Mesodermal cell (in vitro differentiated cells): ENCODE results near the gene RASGRF1.

ENCODE experiments used
- H3K27ac ChIP-seq: 2 replicates; pipeline ENCODE4 v1.7.0; 2013; ENCODE audit warnings: mild to moderate bottlenecking, low read depth, low read length, moderate library complexity; ENCODE audit not compliant: severe bottlenecking
- H3K36me3 ChIP-seq: 2 replicates; pipeline ENCODE4 v1.7.1; 2013; ENCODE audit warnings: mild to moderate bottlenecking, low read length, moderate library complexity; ENCODE audit not compliant: control insufficient read depth, insufficient read depth
- H3K4me1 ChIP-seq: one replicate; pipeline ENCODE4 v1.7.1; 2013; ENCODE audit warnings: mild to moderate bottlenecking, low read length; ENCODE audit not compliant: insufficient read depth, control insufficient read depth, poor library complexity, severe bottlenecking
- H3K4me3 ChIP-seq: 2 replicates; pipeline ENCODE4 v1.7.0; 2013; ENCODE audit warnings: low read length, control low read depth, mild to moderate bottlenecking; ENCODE audit not compliant: insufficient read depth, poor library complexity, severe bottlenecking; ENCODE audit errors: extremely low read depth
- H3K9me3 ChIP-seq: 2 replicates; pipeline ENCODE4 v1.7.1; 2013; ENCODE audit warnings: mild to moderate bottlenecking, low read length, moderate library complexity; ENCODE audit not compliant: control insufficient read depth
- WGBS, 2 experiments: methylation state at CpG; one replicate each; pipeline ENCODE4 v1.1.5; 2013; ENCODE audit warnings: missing lambda C conversion rate in 2 of 2; ENCODE audit not compliant: insufficient coverage in 2 of 2; 5-methylcytosine and 5-hydroxymethylcytosine counted together

RASGRF1 gene

DNA sequence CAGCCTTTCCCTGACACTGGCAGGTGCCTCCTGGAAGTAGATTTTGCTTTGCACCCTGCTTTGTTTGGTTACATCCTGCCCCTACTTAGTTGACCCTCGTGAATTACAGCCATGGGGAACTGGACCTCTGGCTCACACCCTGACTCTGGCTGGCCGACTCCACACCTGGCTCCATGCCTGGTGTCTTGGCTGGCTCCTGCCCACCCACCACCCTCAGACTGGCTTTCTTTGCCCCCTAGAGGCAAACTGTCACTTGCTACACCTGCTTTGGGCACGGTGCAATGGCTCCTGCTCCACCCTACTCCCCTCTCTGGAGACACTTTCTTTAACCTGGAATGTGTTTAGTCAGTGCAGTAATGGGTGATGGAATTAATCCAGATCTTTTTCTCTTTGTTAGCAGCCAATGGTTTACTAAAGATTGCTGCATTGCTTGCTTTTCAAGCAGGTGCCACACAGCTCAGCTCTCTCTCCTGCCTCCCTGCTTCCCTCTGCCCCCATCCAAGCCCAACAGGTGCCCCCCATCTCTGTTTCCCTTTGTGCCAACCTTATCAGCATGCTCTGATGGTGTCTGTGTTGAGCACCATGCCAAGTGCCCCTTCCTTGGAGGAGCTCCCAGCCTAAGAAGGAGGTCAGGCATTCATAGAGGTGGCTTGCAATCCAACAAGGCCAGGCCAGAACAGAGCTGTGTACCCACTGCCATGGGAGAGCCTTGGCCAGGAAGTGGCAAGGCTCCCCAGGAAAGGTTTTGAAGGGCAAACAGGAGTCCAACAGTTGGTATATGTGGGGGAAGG lies 38.4 kb downstream of the RASGRF1 start:
- Histone ChIP-seq H3K9me3 (no peaks in the 10 kb centered on the region), H3K4me3 (no peak overlapping the region), H3K4me1 (no peaks in the 10 kb centered on the region), H3K36me3 (no peaks in the 10 kb centered on the region), H3K27ac (no peak overlapping the region)
- 57 to 92% methylated on average over 2 to 3 of the region's 3 CpGs for WGBS, 2 experiments

DNA sequence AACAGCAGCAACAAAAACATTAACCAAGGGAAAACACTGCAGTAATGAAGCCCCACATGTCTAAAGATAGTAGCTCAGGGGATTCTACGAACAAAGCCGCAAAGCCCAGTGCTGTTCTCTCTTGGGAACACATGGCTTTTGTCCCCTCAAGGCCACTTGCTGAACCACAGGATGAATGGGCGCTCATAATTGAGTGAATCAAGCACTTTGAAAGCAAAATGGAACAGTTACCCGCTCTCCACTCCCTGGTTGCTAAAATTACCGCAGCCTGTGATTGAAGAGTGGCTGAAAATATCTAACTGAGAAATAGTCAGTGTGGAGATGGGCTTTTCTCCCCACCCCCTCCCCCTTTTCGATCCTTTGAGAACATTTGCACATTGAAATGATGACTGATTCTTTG lies 39.6 kb downstream of the RASGRF1 start:
- Histone ChIP-seq H3K9me3 (no peaks in the 10 kb centered on the region), H3K36me3 (no peaks in the 10 kb centered on the region), H3K4me1 (no peaks in the 10 kb centered on the region), H3K4me3 (no peak overlapping the region), H3K27ac (no peak overlapping the region)
- WGBS, 2 experiments: 90 to 98% methylated on average over 4 of the region's 6 CpGs

GRCh38 chr15:79050341-79050740 lies 40.2 kb downstream of the RASGRF1 start:
- no peak overlapping the region for H3K27ac ChIP-seq
- no peaks in the 10 kb centered on the region for H3K4me1 ChIP-seq

DNA sequence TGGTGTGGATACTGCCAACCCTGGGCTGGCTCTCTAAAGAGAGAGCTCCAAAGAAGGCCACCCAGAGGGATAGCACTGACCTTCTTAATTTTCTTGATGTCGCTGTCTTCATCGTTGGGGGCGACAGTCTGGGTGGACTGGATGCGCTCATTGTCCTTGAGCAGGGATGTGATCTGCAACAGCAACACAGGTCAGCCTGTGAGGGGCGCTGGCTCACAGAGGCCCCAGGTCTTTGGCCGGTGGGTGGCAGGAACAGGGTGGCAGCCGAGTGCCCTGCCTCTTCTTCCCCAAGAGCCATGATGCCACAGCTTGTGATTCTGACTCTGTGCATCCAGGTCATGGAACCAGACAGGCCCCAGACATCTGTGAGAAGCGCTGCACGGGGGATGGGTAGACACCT lies 41.2 kb downstream of the RASGRF1 start:
- WGBS, 2 experiments: 87 to 94% methylated on average over 9 of the region's 9 CpGs
- Histone ChIP-seq H3K4me3 (no peak overlapping the region), H3K36me3 (no peaks in the 10 kb centered on the region), H3K4me1 (no peaks in the 10 kb centered on the region), H3K9me3 (no peaks in the 10 kb centered on the region), H3K27ac (no peak overlapping the region)

More at GRCh38 chr15:79050341-79050740, 40.2 kb downstream of the RASGRF1 start:
- Histone ChIP-seq H3K4me3 (no peak overlapping the region), H3K36me3 (no peaks in the 10 kb centered on the region), H3K9me3 (no peaks in the 10 kb centered on the region)
- WGBS, 2 experiments: 89 to 92% methylated on average over 3 of the region's 3 CpGs

- Histone ChIP-seq H3K9me3 (peaks cover 2% of the 10 kb centered on the region), H3K27ac (no peak overlapping the region), H3K4me1 (no peaks in the 10 kb centered on the region), H3K36me3 (no peaks in the 10 kb centered on the region), H3K4me3 (no peak overlapping the region)
- WGBS, 2 experiments: 90 to 94% methylated on average over 6 to 7 of the region's 10 CpGs
These were observed 42.7 kb downstream of the RASGRF1 start for GRCh38 chr15:79047676-79048439.

- no peaks in the 10 kb centered on the region for H3K4me1 ChIP-seq
- H3K9me3 ChIP-seq: peaks cover 5% of the 10 kb centered on the region
- no peaks in the 10 kb centered on the region for H3K36me3 ChIP-seq
- no peak overlapping the region for H3K4me3 ChIP-seq
- no peak overlapping the region for H3K27ac ChIP-seq
- WGBS, 2 experiments: 91 to 94% methylated on average over 17 to 19 of the region's 19 CpGs
These were observed 43.7 kb downstream of the RASGRF1 start for GRCh38 chr15:79046691-79047404.

GRCh38 chr15:79045041-79045440 lies 45.5 kb downstream of the RASGRF1 start:
- H3K4me3 ChIP-seq: no peak overlapping the region
- no peaks in the 10 kb centered on the region for H3K36me3 ChIP-seq
- H3K4me1 ChIP-seq: no peaks in the 10 kb centered on the region
- H3K27ac ChIP-seq: no peak overlapping the region
- 100% methylated on average over 1 of the region's 1 CpG; no CpG with 5 or more reads in 1 of the 2 experiments for WGBS, 2 experiments
- H3K9me3 ChIP-seq: peaks cover 5% of the 10 kb centered on the region

DNA sequence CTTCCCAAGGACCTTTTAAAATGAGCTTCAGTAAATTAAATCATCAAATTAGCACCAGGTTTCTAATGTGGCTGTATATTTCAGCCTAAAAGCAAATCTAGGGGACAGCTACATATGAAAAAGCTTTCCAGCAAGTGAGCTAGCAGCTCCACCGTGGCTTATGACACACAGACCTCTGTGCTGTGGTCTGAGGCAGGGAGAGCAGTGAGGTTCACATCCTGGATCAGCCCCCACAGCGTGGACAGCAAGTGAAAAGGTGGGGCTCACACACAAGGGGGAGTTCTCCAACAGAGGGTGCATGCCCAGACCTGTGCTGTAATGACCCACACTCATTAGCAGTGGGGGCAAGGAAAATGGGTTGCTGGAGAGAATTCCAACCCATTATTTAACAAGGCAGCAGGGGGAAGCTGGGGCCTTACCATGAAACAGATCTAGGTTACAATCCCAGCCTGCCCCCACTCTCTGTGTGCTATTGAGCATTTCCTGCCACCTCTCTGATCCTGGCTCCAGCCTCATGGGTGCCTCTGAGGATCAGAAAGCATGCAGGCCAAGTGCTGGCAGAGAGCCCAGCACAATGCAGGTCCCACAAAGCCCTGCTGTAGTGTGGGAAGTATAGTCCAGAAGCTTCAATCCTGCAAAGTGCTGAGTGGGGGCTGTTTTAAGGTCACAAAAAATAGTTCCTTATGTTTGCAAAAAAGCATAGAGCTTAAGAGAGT lies 48.2 kb downstream of the RASGRF1 start:
- Histone ChIP-seq H3K4me3 (no peak overlapping the region), H3K27ac (no peak overlapping the region), H3K36me3 (no peaks in the 10 kb centered on the region), H3K4me1 (no peaks in the 10 kb centered on the region), H3K9me3 (peaks cover 9% of the 10 kb centered on the region)
- WGBS, 2 experiments: 74 to 86% methylated on average over 2 of the region's 2 CpGs

DNA sequence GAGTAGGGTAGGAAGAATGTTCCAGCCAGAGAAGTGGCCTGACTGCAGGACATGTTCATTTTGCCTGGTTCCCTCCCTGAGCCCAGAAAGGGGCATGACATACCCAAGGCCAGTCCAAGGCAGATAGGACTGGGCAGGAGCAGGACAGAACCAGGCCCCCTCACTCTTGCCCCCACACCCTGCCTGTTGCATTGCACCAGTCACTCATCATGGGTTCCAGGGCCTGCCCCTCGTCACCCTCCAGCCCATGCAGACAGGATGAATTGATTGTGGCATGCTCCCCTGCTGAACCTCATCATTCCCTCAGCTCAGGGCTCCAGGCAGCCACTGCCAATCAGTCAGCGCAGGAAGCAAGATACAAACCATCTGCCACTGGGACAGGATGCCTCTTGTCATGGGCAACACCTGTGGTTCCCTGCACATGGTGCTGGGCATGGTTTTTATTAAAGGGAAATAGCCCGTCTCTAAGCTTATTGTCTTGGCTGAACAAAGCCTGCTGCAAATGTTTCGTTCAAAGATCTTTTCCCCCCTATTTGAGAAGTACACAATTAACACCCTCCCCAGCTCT lies 48.9 kb downstream of the RASGRF1 start:
- Histone ChIP-seq H3K36me3 (no peaks in the 10 kb centered on the region), H3K4me3 (no peak overlapping the region), H3K27ac (no peak overlapping the region), H3K4me1 (no peaks in the 10 kb centered on the region), H3K9me3 (peaks cover 9% of the 10 kb centered on the region)
- 79 to 80% methylated on average over 2 to 3 of the region's 4 CpGs for WGBS, 2 experiments

DNA sequence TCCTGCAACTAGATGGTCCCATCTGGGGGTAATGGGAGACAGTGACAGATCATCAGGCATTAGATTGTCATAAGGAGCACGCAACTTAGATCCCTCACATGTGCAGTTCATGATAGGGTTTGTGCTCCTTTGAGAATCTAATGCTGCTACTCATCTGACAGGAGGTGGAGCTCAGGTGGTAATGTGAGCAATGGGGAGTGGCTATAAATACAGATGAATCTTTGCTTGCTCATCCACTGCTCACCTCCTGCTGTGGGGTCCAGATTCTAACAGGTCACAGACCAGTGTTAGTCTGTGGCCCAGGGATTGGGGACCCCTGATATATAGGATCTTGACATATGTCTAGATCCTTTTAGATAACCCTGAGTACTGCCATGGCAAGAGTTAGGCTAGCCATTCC lies 52.7 kb downstream of the RASGRF1 start:
- WGBS, 2 experiments: 92 to 100% methylated on average over 1 of the region's 1 CpG
- Histone ChIP-seq H3K4me1 (no peaks in the 10 kb centered on the region), H3K27ac (no peak overlapping the region), H3K9me3 (peaks cover 14% of the 10 kb centered on the region), H3K36me3 (no peaks in the 10 kb centered on the region), H3K4me3 (no peak overlapping the region)
